Stimulated activated naive CD8-positive, alpha-beta T cell treated with anti-CD3 and anti-CD28 coated beads, Interleukin-15, Interleukin-2, amounts not matched to agents 100 ng/mL and 50 ng/mL, for 24 hours (primary cell): ENCODE results near the gene SRRM3.
A peak's percentile ranks its signal among the peaks of the same experiment; 100 is the strongest.
"Not testable (repeated sequence)": the region's sequence is repeated elsewhere in the genome, so short reads cannot be mapped to it uniquely, and the experiment has no call there.

Experiments
- H3K27ac Mint-ChIP-seq: one replicate; pipeline ENCODE4 v1.8.0; 2021; ENCODE audit warnings: mild to moderate bottlenecking, mixed read lengths
- H3K27me3 Mint-ChIP-seq: one replicate; pipeline ENCODE4 v1.8.0; 2021; ENCODE audit warnings: mixed read lengths
- H3K36me3 Mint-ChIP-seq: one replicate; pipeline ENCODE4 v1.8.0; 2021; ENCODE audit warnings: low read depth, mixed read lengths
- H3K4me1 Mint-ChIP-seq: one replicate; pipeline ENCODE4 v1.8.0; 2021; ENCODE audit warnings: low read depth, mixed read lengths
- H3K4me3 Mint-ChIP-seq: one replicate; pipeline ENCODE4 v1.8.0; 2021; ENCODE audit warnings: mild to moderate bottlenecking, mixed read lengths
- H3K9me3 Mint-ChIP-seq: one replicate; pipeline ENCODE4 v1.8.0; 2021; ENCODE audit warnings: mixed read lengths

The SRRM3 gene

DNA sequence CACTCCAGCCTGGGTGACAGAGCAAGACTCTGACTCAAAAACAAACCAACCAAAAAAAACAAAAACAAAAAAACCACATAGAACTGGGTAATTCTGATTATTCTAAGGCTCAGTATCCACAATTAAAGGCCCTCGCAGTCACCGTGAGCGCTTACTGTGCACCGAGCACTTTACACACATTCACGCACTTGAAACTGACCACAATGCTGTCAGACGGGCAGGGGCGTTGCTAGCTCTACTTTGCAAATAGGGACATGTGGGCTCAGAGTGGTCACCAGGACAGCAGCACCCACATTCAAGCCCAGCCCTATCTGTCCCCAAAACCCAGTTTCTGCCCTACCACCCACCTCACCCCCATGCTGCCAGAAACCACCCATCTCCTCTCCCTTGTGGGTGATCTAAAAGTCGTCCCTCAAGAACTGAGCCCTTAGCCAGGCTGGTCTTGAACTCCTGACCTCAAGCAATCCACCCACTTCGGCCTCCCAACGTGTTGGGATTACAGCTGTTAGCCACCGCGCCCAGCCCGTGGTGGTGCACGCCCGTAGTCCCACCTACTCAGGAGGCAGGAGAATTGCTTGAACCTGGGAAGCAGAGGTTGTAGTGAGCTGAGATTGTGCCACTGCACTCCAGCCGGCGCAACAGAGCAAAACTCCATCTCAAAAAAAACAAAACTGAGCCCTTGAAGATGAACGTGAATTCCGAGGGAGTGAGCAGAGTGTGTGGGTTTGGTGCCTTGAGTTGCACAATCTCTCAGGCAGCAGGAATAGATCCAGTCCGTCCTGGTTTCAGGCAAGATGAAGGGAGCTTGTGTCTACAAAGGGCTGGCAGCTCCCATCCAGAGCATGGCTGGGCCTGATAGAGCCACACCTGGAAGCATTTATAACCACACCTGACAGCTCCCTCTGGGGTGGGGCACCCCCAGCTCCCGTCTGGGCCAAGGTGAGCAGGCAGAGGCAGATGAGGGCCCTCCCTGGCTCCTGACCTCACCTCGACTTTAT, 95.3 kb downstream of the SRRM3 start:
- no peaks in the 10 kb centered on the region for H3K9me3 Mint-ChIP-seq
- H3K27me3 Mint-ChIP-seq, result peaks cover 2% of the 10 kb centered on the region
- no peak overlapping the region for H3K27ac Mint-ChIP-seq

DNA sequence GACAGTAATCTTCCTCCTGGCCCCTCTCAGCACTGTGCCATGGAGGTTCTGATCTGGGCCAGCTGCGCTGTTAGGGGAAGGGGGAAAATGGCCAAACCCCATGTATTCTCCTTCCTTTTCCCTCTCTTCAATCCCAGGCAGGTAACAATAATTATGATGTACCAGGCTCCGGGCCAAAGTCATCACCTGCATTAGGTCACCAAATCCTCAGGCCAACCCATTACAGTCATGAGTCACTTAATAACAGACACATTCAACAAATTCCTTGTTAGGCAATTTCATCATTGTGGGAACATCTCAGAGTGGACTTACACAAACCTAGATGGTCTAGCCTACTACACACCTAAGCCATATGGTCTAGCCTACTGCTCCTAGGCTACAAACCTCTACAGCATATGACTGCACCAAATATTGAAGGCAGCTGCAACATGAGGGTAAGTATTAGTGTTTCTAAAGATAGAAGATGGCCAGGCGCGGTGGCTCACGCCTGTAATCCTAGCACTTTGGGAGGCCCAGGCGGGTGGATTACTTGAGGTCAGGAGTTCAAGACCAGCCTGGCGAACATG, 98.6 kb downstream of the SRRM3 start:
- no peak overlapping the region for H3K4me3 Mint-ChIP-seq
- H3K36me3 Mint-ChIP-seq, result no peaks in the 10 kb centered on the region

More for the DNA sequence above, 95.3 kb downstream of the SRRM3 start:
- peaks cover 4% of the 10 kb centered on the region for H3K4me1 Mint-ChIP-seq
- H3K36me3 Mint-ChIP-seq, result no peaks in the 10 kb centered on the region
- H3K4me3 Mint-ChIP-seq, result no peak overlapping the region

DNA sequence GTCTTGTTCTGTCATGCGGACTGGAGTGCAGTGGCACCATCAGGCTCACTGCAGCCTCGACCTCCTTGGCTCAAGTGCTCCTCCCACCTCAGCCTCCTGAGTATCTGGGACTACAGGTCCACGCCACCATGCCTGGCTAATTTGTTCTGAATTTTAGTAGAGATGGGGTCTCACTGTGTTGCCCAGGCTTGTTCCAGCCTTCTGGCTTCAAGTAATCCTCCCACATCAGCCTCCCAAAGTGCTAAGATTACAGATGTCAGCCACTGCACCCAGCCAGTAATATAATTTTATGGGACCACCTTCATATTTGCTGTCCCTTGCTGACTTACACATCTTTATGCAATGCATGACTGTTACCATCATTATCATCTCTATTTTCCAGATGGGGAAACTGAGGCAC, 99.3 kb downstream of the SRRM3 start:
- no peaks in the 10 kb centered on the region for H3K36me3 Mint-ChIP-seq
- no peak overlapping the region for H3K4me3 Mint-ChIP-seq
- no peak overlapping the region for H3K27ac Mint-ChIP-seq
- H3K9me3 Mint-ChIP-seq, result no peaks in the 10 kb centered on the region
- peaks cover 6% of the 10 kb centered on the region for H3K27me3 Mint-ChIP-seq
- H3K4me1 Mint-ChIP-seq, result peaks cover 19% of the 10 kb centered on the region

More for the DNA sequence above, 98.6 kb downstream of the SRRM3 start:
- Mint-ChIP-seq H3K27me3 (peaks cover 6% of the 10 kb centered on the region), H3K27ac (no peak overlapping the region), H3K9me3 (no peaks in the 10 kb centered on the region), H3K4me1 (peaks cover 19% of the 10 kb centered on the region)

DNA sequence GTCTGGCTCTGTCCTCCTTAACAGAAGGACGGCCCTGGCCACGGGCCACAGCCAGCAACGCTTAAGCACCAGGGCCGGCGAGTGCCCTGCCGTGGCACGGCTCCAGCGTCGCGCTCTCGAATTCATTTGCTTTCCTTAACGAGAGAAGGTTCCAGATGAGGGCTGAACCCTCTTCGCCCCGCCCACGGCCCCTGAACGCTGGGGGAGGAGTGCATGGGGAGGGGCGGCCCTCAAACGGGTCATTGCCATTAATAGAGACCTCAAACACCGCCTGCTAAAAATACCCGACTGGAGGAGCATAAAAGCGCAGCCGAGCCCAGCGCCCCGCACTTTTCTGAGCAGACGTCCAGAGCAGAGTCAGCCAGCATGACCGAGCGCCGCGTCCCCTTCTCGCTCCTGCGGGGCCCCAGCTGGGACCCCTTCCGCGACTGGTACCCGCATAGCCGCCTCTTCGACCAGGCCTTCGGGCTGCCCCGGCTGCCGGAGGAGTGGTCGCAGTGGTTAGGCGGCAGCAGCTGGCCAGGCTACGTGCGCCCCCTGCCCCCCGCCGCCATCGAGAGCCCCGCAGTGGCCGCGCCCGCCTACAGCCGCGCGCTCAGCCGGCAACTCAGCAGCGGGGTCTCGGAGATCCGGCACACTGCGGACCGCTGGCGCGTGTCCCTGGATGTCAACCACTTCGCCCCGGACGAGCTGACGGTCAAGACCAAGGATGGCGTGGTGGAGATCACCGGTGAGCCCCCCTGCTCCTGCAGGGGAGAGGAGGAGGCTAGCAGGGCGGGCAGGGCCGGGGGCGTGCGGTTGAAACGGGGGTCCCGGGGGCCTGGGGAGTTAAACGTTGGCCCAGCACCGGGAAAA, 100.9 kb downstream of the SRRM3 start, which contains the start of gene HSPB1:
TSS of gene HSPB1 (plus strand) at position 327 of the 855 bp plus-strand sequence. CDS start at position 367, 40 bp downstream.
- peaks cover 6% of the 10 kb centered on the region for H3K27me3 Mint-ChIP-seq
- no peaks in the 10 kb centered on the region for H3K36me3 Mint-ChIP-seq
- peaks cover 19% of the 10 kb centered on the region for H3K4me1 Mint-ChIP-seq
- no peaks in the 10 kb centered on the region for H3K9me3 Mint-ChIP-seq
- H3K27ac Mint-ChIP-seq, result peak within 1 kb of the TSS; percentile 88
- H3K4me3 Mint-ChIP-seq, result peak within 1 kb of the TSS; percentile 85

DNA sequence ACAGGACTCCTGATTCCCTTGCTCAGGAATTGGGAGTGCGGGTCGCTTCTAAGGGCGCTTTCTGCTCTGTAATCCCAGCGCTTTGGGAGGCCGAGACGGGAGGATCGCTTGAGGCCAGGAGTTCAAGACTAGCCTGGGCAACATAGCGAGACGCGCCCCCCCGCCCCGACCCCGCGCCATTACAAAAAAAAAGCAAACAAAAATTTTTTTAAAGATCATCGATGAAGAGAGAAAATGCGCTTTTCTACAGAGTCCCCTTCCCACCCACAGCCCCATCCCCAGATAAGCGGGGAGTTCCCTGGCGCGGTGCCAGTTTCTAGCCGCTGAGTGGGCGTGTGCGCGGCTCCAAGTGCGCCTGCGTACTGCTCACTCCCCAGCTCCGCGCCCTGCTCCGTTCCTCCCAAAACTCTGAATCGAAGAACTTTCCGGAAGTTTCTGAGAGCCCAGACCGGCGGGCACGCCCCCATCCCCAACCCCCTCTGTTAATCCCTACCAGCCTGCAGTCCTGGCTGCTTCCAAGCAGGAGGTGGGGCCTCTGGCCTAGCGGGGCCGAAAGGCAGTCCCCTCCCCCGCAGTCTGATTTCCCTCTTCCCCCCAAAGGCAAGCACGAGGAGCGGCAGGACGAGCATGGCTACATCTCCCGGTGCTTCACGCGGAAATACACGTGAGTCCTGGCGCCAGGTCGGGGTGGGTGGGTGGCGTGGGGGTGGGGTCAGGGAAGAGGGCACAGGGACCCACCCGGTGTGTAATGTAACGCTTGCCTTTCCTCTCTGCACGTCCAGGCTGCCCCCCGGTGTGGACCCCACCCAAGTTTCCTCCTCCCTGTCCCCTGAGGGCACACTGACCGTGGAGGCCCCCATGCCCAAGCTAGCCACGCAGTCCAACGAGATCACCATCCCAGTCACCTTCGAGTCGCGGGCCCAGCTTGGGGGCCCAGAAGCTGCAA, 101.8 kb downstream of the SRRM3 start:
- Mint-ChIP-seq H3K9me3 (no peaks in the 10 kb centered on the region), H3K4me1 (peaks cover 19% of the 10 kb centered on the region), H3K4me3 (peak overlapping the region; percentile 85), H3K27ac (peak overlapping the region; percentile 88), H3K36me3 (no peaks in the 10 kb centered on the region), H3K27me3 (peaks cover 6% of the 10 kb centered on the region)

DNA sequence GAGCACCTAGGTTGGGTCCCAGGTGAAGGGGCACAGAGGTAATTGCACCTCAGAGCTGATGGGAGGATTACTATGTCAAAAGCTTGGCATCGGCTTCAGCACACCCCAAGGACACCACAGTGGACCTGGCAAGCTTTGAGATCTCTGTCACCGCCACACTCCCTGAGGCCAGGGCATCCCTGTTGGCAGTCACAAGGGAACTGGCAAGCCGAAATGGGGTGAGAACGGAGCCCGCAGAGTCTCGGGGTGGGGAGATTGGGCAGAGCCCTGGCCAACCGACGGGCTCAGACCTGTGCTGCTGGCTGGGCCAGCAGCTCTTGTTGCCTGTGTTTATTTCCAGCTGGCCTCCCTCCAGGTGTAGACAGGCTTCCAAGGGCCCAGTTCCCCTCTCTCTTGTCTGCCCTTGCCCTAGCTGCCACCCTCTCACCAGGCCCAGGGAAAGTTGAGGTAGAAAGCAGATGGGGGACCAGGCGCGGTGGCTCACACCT, 103.2 kb downstream of the SRRM3 start:
- Mint-ChIP-seq H3K4me1 (peaks cover 19% of the 10 kb centered on the region), H3K27me3 (peaks cover 6% of the 10 kb centered on the region), H3K36me3 (no peaks in the 10 kb centered on the region), H3K9me3 (no peaks in the 10 kb centered on the region), H3K27ac (peak overlapping the region; percentile 88), H3K4me3 (peak overlapping the region; percentile 85)

DNA sequence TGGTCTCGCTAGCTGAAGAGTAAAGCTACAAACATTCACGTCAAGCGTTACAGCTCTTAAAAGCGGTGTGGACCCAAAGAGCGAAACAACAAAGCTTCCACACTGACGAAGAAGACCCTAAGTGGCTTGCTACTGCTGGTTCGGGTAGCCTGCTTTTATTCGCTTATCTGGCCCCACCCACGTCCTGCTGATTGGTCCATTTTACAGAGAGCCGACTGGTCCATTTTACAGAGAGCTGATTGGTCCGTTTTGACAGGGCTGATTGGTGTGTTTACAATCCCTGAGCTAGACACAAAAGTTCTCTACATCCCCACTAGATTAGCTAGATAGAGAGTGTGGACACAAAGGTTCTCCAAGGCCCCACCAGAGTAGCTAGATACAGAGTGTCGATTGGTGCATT, 107.2 kb downstream of the SRRM3 start:
- H3K9me3 Mint-ChIP-seq, H3K4me3 Mint-ChIP-seq, H3K27ac Mint-ChIP-seq, H3K4me1 Mint-ChIP-seq, H3K27me3 Mint-ChIP-seq, H3K36me3 Mint-ChIP-seq: not testable (repeated sequence)

DNA sequence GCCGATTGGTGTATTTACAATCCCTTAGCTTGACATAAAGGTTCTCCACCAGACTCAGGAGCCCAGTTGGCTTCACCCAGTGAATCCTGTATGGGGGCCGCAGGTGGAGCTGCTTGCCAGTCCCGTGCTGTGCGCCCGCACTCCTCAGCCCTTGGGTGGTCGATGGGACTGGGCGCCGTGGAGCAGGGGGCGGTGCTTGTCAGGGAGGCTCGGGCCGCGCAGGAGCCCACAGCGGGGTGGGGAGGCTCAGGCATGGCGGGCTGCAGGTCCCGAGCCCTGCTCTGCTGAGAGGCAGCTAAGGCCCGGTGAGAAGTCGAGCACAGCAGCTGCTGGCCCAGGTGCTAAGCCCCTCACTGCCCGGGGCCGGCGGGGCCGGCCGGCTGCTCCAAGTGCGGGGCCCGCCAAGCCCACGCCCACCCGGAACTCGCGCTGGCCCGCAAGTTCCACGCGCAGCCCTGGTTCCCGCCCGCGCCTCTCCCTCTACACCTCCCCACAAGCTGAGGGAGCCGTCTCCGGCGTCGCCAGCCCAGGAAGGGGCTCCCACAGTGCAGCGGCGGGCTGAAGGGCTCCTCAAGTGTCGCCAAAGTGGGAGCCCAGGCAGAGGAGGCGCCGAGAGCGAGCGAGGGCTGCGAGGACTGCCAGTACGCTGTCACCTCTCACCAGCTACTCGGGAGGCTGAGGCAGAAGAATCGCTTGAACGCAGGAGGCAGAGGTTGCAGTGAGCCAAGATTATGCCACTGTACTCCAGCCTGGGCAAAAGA, 107.8 kb downstream of the SRRM3 start:
- H3K27me3 Mint-ChIP-seq, H3K27ac Mint-ChIP-seq, H3K36me3 Mint-ChIP-seq, H3K9me3 Mint-ChIP-seq, H3K4me1 Mint-ChIP-seq, H3K4me3 Mint-ChIP-seq: not testable (repeated sequence)

DNA sequence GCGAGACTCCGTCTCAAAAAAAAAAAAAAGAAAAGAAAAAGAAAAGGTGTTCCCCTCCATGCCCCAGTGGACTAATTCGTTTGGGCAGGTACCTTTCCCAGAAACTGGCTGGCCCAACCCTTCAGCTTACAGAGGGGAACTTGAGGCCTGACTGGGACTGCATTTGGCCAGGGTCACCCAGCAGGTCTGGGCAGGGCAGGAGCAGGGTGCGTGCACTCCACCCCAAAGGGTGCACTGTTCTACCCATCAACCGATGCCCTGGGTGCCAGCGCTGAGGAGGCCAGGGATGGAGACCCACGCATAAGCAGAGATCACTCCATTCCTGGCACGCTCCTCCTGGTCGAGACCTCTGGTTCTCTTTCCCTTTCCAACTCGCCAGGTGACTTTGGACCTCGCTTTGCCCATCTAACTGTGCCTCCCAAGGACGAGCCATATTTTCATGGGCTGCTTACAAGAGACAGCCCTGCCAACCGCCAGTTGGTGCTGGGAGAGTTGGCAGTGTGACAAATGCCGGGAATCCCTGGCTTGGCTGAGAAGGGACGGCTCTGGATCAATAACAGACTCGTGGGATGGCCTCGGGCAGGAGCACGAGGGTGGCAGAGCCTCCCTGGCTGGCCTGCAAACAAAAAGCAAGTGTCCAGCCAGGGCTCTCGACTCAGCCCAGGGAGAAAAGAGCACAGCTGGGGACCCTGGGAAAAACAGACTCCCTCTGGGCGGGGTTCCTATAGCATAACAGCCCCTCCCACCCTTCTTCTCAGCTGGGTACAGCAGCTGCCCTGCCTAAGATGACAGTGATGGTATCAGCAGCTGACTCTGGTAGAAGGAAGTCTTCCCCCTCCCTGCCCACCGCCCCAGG, 108.6 kb downstream of the SRRM3 start:
- Mint-ChIP-seq H3K4me3 (no peak overlapping the region), H3K27me3 (no peaks in the 10 kb centered on the region), H3K9me3 (no peaks in the 10 kb centered on the region), H3K4me1 (peaks cover 4% of the 10 kb centered on the region), H3K27ac (no peak overlapping the region), H3K36me3 (no peaks in the 10 kb centered on the region)

DNA sequence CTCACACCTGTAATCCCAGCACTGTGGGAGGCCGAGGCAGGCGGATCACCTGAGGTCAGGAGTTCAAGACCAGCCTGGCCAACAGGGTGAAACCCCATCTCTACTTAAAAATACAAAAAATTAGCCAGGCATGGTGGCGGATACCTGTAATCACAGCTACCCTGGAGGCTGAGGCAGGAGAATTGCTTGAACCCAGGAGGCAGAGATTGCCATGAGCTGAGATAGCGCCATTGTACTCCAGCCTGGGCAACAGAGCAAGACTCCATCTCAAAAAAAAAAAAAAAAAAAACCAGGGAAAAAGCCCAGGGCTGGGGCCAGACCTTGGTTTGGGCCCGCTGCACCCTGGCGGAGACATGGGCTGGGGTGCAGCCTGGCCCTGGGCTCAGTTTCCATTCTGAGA, 110.1 kb downstream of the SRRM3 start:
- not testable (repeated sequence) for H3K9me3 Mint-ChIP-seq, H3K36me3 Mint-ChIP-seq, H3K27ac Mint-ChIP-seq, H3K4me3 Mint-ChIP-seq, H3K27me3 Mint-ChIP-seq, H3K4me1 Mint-ChIP-seq

DNA sequence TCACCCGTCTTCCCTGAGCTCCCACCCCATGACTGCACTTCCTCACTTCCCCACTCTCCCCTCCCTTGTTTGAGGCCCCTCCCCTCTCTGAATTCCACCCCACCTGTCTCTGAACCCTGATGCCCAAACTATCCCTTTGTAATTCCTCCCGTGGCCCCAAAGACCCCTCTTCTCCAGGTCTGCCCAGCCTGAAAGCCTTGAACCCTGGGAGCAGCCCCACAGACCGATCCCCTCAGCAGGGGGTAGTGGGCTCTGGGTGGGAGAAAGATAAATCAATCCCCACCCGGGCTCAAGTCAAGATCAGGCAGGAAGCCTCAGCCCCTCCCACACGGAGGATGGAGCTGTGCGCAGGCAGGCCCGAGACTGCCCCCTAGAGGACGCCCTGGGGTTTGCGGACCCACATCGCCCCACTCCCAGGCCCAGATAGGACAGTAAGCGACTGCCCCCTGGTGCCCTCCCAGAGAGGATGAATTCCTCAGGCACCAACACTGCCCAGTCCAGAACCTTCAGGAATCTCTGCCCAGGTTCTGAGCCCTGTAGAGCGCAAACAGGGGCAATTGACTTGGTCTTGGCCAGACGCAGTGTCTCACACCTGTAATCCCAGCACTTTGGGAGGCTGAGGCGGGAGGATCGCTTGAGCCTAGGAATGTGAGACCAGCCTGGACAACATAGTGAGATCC, 112.5 kb downstream of the SRRM3 start:
- Mint-ChIP-seq H3K9me3 (no peaks in the 10 kb centered on the region), H3K27me3 (no peaks in the 10 kb centered on the region), H3K36me3 (no peaks in the 10 kb centered on the region), H3K27ac (peak overlapping the region; percentile 58), H3K4me1 (peaks cover 21% of the 10 kb centered on the region), H3K4me3 (no peak overlapping the region)

DNA sequence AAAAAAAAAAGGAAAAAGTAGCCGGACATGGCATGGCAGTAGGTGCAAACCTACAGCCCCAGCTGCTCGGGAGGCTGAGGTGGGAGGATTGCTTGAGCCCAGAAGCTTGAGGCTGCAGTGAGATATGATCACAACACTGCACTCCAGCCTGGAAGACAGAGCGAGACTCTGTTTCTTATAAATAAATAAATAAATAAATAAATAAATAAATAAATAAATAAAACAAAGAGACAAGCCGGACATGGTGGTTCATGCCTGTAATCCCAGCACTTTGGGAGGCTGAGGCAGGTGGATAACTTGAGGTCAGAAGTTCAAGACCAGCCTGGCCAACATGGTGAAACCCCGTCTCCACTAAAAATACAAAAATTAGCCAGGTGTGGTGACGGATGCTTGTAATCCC, 113.0 kb downstream of the SRRM3 start:
- H3K9me3 Mint-ChIP-seq, H3K4me3 Mint-ChIP-seq, H3K36me3 Mint-ChIP-seq, H3K27me3 Mint-ChIP-seq, H3K27ac Mint-ChIP-seq: not testable (repeated sequence)
- H3K4me1 Mint-ChIP-seq, result peaks cover 24% of the 10 kb centered on the region
